GM21423 (cell line): Measurements from ENCODE around the gene SOCS3.

Source experiments
- ATAC-seq: cut with Tn5 transposase; IDR thresholded peaks from one replicate; pipeline ENCODE4 v1.9.1; 2021; ENCODE audit warnings: mild to moderate bottlenecking, moderate library complexity; ENCODE audit not compliant: unreplicated experiment

Gene SOCS3

DNA sequence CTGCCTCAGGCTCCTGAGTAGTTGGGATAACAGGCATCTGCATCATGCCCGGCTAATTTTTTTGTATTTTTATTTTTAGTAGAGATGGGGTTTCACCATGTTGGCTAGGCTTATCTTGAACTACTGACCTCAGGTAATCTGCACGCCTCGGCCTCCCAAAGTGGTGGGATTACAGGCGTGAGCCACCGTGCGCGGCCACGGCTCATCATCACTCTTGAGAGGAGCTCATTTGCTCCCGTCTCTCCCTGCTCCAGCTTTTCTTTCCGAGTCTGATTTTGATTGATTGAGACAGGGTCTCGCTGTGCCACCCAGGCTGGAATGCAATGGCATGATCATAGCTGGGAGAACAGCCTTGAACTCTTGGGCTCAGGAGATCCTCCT lies 31.2 kb upstream of the SOCS3 start:
- no peak for ATAC-seq

GRCh38 chr17:78390241-78391050 lies 30.6 kb upstream of the SOCS3 start:
- ATAC-seq, result no peak

DNA sequence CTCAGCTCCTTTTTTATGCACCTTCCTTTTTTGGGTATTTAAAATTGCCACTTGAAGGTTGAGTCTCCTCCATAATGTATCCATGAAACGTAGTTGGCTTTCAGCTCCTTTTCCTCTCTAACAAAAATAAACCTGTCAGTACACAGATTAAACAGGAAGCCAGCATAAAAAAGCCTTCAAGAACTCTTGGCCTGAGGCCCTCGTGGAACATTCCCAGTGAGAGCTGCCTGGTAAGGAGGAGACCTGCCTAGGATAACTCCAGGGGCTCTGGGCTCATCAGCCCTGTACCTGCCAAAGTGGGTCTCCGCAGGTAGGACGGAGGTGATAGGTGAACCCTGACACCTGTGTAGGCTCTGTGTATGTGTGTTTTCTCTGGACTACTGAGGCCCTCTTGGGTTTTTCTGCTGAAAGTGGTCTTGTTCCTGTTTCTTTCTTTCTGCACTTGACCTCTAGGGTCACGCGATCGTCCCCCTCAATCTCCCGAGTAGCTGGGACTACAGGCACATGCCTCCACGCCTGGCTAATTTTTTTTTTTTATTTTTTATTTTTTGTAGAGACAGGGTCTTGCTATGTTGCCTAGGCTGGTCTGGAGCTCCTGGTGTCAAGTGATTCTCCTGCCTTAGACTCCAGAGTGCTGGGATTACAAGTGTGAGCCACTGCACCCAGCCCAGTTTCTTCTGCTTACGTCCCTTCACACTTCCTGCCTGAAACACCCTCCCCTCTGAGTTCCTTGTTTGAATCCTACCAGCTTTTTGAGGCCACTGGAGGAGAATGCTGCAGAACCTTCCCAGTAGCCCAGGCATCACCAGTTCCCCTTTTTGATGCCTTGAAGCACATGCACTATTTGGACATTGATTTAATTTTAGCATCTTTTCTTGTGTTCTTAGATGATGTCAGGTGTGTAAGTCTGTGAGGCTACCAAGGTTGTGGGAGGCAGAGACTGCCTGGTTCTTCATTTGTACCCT lies 28.4 kb upstream of the SOCS3 start:
- no peak for ATAC-seq

- peak; percentile 8 for ATAC-seq
Observed at GRCh38 chr17:78384479-78385175, 24.8 kb upstream of the SOCS3 start.

DNA sequence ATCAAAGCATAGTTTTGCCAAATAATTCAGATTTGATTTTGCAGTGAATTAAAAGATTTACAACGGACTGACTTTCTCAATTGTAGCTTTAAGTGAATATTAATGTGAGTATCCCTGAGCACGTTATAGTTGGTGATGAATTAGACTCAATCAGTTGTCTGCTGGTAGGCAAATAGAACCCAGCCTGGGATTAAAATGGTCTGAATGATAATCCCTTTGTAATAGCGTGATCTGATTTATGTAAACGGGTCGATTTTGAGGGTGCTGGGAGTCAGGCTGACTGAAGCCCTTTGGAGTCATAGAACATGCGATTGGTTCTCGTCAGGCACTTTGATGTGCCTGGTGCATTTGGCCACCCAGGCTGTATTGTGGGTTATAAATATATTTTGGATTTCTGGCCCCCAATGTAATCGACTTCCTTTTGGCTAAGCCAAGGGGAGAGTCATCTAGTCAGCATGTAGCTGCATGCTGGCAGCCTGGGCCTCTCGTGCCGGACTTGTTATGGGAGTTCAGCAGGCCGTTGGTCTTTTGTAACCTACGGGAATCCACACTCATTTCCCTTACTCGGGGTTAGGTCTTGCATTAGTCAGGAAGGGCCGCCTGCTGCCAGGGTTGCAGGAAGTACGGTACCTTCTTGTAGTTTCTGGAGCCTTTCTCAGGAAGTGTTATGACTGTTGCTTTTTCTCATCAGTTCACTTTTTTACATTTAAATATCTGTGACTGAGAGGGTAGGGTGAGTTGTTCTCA lies 24.0 kb upstream of the SOCS3 start:
- ATAC-seq, result peak; percentile 25

- no peak for ATAC-seq
Observed at GRCh38 chr17:78381601-78382232, 21.8 kb upstream of the SOCS3 start.

GRCh38 chr17:78380370-78380769 lies 20.5 kb upstream of the SOCS3 start:
- ATAC-seq, result no peak

DNA sequence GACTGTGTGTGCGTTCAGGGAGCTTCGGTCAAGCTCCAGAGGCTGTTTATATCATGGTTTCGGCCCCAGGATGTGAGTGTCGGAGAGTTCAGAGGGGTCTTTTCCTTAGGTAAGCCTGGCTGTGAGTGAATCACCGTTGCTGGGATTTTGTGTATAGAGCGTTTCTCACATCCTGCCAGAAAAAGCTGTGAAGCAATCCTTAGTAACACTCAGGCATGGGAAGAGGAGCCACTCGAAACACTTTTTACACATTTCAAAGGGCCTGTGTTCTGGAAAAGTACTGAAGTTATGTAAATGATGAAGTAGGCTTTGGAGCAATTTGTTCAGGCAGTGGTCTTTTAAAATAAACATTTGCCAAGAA lies 19.2 kb upstream of the SOCS3 start:
- ATAC-seq, result no peak

- peak; percentile 58 for ATAC-seq
Observed at GRCh38 chr17:78378225-78379130, 18.6 kb upstream of the SOCS3 start, which contains the start of gene PGS1. PGS1 (plus strand) TSS chr17:78378649; CDS start chr17:78378666, 17 bp downstream.

DNA sequence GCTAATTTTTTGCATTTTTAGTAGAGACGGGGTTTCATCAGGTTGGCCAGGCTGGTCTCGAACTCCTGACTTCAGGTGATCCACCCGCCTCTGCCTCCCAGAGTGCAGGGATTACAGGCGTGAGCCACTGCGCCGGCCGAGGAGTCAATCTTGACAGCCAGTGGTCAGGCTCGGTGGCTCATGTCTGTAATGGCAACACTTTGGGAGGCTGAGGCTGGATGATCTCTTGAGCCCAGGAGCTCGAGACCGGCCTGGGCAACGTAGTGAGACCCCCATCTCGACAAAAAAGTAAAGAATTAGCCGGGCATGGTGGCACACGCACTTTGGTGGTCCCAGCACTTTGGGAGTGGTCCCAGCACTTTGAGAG lies 18.0 kb upstream of the SOCS3 start:
- ATAC-seq, result no peak

DNA sequence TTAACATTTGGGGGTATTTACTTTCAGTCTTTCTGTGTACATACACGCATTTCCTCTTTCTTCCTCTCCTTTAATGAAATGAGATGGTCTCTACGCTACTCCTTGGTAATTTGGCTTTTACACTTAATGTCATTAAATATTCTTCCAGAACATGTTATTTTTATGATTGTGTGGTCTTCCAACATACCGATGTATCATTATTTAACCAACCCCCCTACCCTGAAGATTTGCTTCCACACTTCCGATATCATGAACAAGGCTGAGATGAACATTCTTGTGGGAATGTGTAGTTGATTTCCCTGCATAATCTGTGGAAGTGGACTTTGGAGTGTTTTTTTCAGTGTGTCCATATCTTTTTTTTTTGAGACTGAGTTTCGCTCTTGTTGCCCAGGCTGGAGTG lies 16.3 kb upstream of the SOCS3 start:
- ATAC-seq, result no peak

- ATAC-seq, result no peak
Observed at GRCh38 chr17:78375401-78376151, 15.7 kb upstream of the SOCS3 start.

DNA sequence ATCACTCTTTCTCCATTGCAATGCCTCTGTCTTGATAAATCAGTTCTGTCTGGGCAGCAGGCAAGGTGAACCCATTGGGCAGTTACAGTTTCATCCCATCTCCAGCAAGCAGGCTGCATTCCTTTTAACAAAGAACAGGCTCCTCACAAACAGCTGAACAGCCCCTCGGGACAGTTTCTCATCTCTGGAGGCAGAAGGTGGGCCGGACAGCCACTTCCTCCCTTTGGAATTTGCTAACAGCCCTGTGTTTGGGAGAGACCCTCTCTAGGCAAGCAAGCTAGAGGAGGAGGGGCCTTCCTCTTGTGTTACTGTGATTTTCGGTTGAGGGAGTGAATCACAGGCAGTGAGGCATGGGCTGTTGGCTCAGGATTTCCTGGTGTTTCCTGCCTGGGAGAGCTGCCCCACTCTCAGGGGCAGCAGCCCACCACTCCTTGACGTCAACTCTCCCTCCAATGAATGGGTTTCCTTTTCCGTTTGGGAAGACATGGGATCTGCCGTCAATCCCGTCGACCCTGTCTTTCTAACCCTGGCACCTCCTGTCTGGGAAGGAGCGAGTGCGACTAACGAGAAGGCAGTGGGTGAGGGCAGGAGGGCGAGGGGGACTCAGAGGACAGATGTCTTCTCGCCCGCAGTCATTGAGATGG lies 14.9 kb upstream of the SOCS3 start:
- ATAC-seq, result no peak

- no peak for ATAC-seq
Observed at GRCh38 chr17:78374189-78374588, 14.3 kb upstream of the SOCS3 start.

DNA sequence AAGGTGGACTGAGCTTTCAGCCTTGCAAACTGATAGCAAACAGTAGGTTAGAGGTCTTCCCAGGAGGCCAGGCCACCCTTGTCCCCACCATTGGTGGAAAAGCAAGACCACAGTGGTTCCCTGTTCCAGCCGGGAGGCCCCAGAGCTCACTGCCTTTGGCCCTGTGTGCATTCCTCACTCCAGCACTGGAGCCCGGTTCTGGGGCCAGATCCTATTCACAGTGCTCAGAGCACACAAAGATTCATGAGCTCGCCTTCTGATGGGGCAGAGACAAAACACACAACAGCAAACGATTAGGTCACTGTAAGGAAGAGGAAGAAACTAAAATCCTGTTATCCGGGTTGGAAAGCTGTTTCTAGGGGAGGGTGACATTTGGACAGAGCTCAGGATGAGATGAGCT lies 13.0 kb upstream of the SOCS3 start:
- ATAC-seq, result no peak

GRCh38 chr17:78371056-78371455 lies 11.2 kb upstream of the SOCS3 start:
- no peak for ATAC-seq

DNA sequence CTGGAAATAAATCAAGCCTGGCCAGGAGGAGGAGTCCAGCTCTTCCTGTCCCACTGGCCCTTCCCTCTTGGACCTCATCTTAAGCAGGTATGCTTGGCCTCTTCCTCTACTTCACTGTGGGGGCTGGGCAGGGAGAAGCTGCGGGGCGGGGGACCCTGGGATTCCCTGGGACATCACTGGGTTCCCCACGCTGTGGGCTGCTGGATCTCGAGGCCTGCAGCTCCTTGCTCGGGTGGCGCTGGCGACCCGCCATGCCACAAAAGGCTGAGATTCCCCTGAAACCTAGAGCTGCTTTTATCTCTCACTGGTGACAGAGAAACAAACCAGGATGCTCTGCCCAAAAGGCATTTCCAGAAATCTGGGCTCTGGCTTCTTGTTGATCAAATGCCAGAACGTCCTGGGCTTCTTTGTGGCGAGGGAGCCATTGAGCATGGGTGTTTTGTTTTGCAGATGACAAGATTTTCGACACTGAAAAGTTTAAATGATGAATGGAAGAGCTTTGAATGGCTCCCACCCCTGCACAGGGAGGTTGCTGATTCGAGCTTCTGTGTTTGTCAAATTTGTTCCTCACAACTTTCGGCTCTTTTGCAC lies 10.0 kb upstream of the SOCS3 start:
- ATAC-seq, result no peak
